Stimulated activated CD8-positive, alpha-beta memory T cell treated with anti-CD3 and anti-CD28 coated beads, Interleukin-15, amount 100 ng/mL, for 24 hours (primary cell): ENCODE measurements around the gene GPR78.

Experiments used
- DNase-seq: peaks from one replicate; pipeline ENCODE4 v3.0.0-alpha.2; 2020; ENCODE audit warnings: low read depth

Gene GPR78

DNA sequence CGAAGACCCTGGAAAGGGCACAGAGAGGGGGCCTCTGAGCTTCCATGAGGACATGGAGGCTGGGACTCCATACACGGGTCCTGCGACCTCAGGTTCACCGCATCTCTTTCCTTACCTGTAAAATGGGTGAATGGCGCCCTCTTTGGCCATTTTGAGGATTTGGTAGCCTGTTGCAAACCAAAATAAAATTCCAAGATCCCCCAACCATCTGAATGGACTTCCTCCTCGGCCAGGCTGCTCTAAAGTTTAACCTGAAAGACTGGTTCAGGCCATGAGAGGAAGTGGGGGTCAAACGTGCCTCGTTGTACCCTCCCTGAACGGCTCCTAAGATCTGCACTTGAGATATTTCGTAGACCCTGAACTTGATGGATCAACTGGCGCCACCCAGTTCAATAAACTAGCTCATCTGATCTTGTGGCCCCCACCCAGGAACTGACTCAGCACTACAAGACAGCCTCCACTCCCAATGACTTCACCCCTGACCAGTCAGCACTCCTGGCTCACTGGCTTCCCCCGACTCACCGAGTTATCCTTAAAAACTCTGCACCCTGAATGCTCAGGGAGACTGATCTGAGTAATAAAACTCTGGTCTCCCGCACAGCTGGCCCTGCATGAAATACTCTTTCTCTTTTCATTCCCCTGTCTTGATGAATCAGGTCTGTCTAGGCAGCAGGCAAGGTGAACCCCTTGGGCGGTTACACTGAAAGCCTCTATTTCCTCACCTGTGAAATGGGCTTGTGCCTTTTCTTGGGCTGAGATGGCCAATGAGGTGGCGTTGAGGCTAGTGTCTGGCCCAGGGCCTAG, 32.9 kb upstream of the GPR78 start:
- no peak for DNase-seq

DNA sequence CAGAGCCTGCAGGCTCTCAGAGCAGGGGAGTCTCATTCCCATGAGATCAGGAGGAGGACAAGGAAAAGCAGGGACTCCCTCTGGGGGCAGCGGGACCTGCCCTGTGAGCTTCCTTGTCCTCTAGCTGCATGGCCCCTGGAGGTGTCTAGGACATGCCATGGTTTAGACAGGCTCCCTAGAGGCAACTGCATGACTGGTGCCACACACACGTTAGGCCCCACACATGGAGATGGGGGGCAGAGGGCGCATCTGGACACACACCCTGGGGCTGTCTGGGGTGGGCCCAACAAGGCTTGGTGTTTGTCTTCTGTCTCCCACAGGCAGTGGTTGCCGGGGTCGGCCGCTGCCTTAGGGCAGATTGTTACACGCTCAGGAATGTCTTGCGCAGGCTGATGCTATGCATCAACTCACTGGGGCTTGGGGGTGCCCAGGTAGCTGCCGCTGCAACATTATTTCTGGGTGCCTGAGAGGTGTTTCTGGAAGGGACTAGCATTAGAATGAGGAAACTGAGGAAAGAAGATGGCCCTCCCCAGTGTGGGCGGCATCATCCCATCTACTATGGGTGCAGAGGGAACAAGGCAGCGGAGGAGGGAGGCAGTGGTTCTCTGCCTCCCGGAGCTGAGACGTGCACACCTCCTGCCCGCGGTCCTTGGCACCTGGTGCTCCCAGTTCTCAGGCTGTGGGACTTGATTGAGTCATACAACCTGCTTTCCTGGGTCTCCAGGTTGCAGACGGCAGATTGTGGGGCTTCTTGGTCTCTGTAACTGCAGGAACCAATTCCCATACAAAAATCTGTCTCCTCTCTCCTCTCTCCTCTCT, 32.1 kb upstream of the GPR78 start:
- no peak for DNase-seq

DNA sequence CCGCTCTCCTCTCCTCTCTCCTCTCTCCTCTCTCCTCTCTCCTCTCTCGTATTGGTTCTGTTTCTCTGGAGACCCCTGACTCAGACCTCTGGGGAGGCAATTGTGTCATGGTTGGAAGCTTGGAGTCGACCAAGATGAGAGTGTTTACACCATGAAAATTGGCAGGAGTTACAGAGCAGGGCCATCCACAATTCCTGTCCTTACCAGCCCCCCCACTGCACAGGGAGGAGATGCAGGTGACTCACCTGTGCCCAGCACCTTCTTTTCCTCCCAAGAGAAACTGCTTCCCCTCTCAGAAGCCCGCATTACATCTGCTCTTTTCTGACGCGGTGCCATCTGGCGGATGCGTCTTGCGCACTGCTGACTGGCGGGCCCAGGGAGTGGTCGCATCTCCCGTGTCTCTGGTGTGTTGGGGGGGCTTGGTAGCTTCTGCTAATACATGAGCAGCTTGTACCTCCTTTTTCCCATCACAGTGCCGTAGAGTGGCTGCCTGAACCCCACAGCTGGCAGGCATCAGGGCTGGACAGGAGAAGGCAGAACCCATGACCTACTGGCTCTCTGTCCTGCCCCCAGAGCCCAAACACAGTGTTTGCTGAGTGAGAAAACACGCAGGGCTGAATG, 31.4 kb upstream of the GPR78 start:
- no peak for DNase-seq

DNA sequence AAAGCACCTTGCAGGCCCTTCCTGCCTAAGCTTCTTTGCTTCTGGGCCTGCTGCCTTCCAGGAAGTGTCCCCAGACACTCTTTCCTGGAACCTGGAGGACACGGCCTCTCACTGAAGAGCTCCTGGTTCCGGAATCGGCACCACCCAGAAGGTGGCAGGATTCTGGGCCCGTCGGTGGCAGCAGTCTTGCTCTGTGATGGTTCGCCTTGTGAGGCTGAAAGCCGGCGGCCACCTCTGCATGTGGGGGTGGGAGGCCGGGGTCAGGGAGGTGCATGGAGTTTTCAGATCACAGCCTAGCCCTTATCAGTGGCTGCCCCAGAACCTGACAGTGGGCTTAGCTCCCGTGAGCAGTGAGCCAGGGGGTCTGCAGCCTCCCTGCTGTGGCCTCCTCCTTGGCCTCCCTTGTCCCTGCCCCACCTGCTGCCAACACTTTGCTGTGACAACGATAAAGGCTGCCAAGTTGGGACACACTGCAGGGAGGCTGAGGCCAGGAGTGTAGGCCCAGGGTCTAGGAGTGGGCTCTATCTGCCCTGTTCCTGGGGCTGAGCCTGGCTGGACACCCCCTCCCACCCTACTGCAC, 30.8 kb upstream of the GPR78 start:
- no peak for DNase-seq

DNA sequence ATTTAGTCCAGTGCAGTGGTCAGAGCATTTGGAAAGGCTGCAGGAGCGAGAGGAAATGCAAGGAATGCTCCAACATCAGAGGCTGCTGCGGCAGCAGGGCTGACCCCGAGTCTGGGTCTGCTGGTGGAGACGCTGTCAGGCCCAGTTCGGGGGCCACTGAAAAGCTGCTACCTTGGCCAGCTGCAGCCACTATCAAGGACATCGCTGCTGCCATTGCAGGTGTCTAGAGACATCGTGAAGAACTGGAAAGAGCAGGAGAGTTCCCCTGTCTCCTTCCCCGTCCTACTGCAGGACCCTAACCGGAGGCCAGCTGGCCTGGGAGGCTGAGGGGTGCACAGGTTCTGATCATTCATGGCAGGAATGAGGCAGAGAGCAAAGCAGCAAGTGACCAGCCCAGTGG, 29.5 kb upstream of the GPR78 start:
- no peak for DNase-seq

DNA sequence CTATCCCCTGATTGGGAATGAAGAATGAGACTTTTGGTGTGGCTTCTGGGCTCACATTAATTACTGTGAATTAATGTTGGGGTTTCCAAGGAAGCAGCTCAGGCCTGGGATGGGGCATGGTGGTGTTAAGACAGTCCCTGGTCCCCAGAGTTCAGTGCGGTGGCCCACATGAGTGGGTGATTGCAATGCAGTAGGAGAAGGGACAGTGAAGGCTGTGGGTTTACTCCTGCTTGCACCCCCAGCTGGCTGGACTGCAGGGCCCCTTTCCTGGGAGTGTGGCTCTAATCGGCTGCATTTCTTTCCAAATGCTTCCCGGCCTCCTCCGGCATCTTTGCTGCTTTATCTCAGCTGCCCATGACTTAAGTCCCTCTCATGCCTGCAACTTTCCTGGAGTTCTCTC, 28.2 kb upstream of the GPR78 start:
- DNase-seq: no peak

DNA sequence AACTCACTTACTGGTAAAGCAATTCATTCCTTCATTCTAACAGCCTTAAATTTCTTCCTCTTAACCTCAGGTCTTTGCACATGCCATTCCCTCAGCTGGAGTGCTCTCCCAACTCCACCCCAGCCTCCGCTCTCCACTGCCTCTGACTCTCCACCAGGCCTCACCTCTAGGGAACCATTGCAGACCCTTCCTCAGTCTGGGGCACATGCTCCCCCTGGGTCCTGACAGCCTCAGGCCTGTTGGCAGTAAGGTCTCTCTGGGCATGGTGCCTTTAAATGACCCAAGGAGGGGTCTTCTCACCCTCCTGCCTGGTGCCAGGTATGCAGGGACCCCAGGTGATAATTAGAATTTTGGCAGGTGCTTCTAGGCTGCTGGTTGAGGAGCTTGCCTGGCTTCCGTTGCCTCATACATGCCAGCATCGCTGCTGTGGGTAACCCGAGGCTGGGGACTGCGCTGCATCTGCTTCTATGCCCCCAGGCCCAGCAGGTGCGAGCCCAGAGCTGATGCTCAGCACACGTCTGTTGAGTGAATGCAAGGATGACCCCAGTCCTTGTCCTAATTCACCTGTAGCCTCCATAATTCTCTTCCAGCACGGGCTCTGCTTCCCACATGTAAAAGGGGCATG, 27.5 kb upstream of the GPR78 start:
- DNase-seq: no peak

DNA sequence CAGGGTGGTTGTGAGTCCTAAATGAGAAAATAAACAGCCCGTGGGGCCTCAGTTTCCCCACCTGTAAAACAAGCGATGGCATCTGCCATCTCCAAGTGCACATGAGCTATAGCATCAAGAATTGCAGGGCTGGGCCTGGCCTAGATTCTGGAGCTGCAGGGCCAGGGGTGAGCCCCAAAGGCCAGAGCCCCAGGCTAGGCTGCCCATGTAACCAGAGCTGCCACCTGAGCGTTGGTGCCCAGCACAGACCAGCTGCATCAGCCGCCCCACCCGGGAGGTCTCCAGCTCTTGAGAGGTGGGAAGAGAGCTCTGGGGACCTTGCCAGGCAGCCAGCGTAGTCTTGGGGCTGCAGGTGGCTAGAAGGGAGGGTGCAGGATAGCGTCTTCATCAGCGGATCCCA, 27.0 kb upstream of the GPR78 start:
- no peak for DNase-seq

DNA sequence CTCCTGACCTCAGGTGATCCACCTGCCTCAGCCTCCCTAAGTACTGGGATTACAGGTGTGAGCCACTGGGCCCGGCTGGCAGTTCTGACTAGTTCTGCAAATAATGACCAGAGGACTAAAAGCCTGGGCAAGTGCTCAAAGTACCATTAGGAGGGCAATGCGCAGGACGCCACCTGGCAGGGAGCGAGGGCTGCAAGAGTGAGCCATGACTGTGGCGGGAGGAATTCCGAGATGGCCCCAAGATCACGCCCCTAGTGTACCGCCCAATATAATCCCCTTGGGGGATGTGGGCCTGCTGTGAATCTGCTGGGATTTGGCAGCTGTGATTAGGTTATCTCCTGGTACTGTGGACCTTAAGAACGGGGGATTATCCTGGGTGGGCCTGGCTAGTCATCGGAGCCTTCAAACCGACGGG, 26.2 kb upstream of the GPR78 start:
- no peak for DNase-seq

DNA sequence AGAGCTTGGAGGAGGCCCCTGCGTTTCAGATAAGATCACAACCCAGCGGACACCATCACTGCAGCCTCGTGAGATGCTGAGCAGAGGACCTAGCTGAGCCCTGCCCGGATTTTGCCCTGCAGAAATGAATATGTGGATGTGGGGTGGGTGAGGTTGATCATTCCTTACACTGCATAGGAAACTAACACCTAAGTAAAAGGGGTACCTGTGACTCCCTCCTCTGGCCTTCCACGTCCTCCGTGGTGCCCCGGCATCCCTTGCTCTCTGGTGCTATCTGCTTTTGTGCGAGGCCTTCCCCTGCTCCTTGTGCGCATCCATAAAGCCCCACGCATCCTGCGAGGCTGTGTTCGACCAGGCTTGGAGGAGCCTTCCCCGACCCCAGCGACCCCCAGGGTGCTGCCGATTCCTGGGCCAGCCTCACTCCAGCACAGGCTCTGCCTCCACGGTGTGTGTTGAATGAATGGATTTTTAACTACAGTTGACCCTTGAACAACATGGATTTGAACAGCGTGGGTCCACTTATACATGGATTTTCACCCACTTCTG, 25.6 kb upstream of the GPR78 start:
- no peak for DNase-seq

DNA sequence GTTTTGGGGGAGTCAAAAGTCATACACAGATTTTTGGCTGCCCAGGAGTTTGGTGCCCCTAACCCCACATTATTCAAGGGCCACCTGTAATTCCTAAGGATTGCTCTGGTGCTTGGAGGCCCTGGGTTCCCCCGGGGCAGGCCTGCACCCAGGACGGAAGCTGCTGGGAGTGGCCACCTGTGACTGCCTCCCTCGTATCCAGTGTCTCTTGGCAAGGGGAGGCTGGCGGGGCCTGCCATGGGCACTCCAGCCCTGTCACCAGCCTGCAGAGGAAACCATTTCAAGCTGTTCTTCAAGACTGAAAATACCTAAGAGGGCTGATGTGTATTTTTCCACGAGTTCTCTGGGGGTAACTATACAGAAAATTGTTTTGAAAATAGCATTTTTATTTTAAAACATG, 24.5 kb upstream of the GPR78 start:
- DNase-seq: no peak

DNA sequence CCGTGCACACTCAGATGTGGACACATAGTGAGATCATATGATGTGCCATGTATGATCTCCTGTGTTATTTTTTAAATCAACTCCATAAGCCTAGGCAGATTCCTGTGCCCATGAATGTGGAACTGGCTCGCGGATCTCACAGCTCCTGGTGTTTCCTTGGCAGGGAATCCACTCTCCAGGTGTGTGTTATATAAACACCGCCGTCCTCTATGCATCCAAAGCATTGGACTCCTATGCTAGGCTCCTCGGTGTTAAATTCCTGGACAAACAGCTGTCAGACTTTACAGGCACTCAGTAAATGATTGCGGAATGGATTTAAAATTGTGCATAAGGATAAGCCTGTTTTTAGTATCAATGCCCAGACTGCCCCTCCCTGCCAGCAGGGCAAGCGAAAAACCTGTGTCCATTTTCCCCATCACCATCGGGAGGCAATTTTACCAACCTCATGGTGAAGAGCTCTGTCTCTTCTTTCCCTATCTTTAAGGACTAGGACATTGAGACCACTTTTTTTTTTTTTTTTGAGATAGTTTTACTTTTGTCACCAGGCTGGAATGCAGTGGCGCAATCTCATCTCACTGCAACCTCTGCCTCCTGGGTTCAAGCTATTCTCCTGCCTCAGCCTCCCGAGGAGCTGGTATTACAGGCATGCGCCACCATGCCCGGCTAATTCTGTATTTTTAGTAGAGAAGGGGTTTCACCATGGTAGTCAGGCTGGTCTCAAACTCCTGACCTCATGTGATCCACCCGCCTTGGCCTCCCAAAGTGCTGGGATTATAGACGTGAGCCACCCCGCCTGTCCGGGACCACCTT, 23.6 kb upstream of the GPR78 start:
- no peak for DNase-seq

DNA sequence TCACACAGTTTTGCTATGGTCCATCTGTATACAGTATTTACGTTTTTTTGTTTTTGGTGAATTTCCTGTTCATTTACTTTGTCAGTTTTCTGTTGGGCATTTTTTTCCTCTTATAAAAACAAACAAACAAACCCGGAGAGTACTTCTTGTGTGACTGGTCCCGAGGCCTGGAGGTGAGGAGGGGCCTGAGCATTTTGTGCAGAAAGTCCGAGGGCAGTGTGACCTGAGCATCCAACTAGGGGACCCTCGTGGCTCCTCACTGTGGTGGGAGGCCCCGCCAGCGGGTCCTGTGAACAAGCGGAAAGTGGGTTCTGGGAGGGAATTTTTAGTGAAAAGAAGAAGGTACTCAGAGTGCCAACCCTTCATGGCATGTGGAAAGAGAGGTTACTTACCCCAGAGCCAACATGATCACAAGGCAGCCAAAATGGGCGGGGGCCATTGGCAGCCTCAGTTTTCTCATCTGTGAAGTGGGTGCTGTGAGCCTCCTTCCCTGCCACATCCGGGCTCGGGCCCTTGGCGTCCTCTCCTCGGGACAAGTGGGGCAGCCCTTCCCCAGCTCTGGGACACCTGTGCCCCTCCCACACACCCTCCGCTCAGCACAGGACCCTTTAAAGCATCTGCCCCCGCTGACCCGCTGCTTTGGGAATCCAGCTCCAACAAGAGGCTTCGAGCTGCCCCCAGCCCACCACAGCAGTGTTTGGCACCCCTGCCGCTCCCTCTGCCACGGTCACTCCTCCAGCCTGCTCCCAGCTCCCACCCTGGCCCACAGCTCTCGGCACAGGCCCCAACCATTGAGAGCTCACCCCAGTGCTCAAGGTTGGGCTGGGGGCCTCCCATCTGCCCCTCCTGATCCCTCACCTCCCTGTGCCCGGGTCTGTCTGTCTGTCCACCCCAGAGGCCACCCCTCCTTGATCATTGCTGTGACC, 22.8 kb upstream of the GPR78 start:
- no peak for DNase-seq

DNA sequence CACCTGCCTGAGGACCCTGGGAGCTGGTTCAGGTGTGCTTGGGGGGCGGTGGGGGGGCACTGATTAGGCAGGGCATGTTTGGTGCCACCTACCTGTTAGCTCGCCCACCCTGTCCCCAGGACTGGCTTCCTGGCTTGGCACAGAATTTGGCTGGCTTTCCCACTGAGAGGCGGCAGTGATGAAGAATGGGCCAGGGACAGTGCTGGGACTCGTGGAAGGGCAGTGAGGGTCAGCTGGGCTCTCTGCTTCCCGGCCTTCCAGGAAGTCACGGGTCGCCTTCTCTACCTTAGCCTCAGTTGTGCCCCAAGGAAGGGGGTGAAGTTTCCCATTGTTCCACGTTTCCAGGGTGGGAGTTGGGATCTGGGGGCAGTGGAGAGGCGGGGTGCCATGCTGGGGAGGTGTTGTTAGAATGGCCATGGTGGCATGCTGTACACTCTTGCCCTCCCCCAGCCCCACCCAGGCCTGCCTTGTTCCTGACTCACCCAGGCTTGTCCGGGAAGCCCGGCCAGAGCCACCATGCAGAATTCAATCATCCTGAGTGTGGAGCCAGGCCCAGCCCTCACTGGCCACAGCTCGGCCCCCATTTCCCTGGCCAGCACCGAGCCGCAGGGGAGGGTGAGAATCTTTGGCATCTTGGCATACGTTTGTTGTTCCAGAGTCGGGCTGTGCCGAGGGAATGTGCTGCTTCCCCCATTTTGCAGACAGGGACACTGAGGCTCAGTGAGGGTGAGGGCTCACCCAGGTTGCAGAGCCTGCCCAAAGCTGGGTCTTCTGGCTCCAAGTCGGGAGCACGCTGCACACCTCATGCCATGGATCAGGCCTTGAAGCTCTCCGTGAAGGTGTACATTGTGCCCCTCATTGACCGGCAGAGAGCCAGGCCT, 21.9 kb upstream of the GPR78 start:
- DNase-seq: no peak

DNA sequence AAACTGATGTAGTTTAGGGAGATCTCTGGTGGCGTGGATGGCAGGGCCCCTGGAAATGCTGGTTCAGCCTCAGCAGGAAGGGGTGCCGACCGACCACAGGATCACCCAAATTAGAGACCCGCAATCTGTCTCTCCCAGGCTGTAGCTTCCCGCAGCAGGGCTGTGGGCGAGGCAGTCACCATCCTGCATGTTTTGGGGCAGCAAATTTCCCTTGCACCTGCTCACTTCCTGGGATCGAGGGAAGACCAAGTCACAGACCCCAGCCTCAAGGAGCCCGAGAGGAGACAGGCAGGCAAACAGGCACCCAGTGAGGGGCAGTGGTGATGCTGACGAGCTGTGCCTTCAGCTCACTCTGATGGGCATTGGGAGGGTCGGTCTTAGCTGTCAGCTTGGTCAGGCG, 21.2 kb upstream of the GPR78 start:
- no peak for DNase-seq

DNA sequence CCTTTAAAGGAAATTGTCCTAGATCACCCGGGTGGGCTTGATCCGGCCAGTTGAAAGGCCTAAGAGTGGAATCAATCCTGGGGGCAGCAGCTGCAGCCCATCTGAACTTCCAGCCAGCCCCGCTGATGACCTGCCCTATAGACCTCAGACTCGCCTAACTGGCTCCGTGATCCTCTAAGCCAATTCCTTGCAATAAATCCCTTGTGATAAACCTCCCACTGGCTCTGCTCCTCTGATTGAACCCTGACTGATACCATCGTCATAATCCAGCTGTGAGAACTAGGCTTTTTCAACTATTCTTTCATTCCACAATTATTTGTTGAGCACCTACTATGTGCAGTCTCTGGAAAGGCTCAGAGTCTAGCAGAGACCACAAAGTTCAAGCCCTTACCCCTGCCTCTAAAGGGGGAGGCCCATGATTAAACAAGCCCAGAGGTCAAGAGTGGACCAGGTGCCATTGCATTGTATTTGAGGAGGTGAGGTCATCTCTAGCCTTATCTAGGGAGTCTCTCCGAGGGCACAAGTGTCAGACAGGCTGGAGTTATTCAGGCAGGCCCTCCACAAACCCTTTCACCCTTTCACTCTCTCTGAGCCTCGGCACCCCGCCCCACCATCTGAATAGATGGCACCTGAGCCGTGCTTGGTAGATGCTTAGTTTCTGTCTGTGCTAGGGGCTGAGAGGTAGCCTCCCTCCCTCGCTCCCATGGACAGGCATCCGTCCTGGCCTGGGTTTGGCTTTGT, 20.5 kb upstream of the GPR78 start:
- no peak for DNase-seq

DNA sequence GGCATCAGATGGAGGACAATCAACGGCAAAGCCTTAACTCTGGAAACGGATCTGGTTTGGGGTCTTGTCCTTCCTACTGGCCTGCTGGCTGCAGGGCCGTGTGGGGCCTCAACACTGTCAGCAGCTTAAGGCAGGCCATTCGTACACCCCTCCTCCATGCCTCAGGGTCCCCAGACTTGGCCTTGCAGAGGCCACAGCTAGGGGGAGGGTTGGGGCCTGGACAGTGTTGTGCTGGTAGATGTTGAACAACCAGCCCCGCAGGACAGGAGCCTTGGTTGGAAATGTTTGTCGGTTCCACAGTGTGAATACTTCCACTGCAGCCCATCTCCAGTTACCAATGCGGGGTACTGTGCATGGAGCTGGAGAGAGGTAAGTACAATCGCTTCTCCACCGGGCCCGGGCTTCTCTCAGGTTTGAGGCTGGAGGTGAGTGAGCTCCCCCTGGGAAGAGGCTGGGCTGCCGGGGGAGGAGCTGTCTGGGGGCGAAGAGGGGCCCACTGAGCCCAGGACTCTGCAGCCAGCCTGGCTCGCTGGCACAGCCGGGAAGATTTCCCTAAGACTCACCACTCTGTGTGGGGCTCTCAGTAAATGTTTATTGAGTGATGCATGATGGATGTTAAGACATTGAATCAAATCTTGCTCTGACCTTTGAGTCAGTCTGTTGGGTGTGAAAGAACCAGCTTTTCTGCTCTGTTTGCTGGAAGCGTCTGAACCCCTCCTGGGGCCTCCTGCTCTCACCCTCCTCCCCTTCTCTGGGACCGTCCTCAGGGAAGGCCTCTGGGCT, 19.7 kb upstream of the GPR78 start:
- DNase-seq: no peak
